ENCODE measurements around the gene UQCC5.
"Not testable (repeated sequence)": the region's sequence is repeated elsewhere in the genome, so short reads cannot be mapped to it uniquely, and the experiment has no call there.

The UQCC5 gene

GRCh38 chr3:52521881-52522650 is 14.3 kb upstream of the UQCC5 start:
- in situ Hi-C loops (cut with HindIII; ENCODE audit: low sequenced_read_pairs): no loop called here

GRCh38 chr3:52522651-52523251 is 13.7 kb upstream of the UQCC5 start:
- in situ Hi-C loops (cut with HindIII; ENCODE audit: low sequenced_read_pairs): no loop called here

- in situ Hi-C loops (cut with HindIII; ENCODE audit: low sequenced_read_pairs): no loop called here
Observed at GRCh38 chr3:52523386-52524257, 12.8 kb upstream of the UQCC5 start.

GRCh38 chr3:52524258-52524751 is 12.1 kb upstream of the UQCC5 start:
- in situ Hi-C loops (cut with HindIII; ENCODE audit: low sequenced_read_pairs): no loop called here

GRCh38 chr3:52524752-52525679 is 11.4 kb upstream of the UQCC5 start:
- in situ Hi-C loops (cut with HindIII; ENCODE audit: low sequenced_read_pairs): no loop called here

GRCh38 chr3:52525680-52526561 is 10.5 kb upstream of the UQCC5 start:
- in situ Hi-C loops (cut with HindIII; ENCODE audit: low sequenced_read_pairs): no loop called here

GRCh38 chr3:52526671-52527038 is 9.8 kb upstream of the UQCC5 start:
- in situ Hi-C loops (cut with HindIII; ENCODE audit: low sequenced_read_pairs): not testable (repeated sequence)

GRCh38 chr3:52527039-52527731 is 9.2 kb upstream of the UQCC5 start:
- in situ Hi-C loops (cut with HindIII; ENCODE audit: low sequenced_read_pairs): no loop called here

- in situ Hi-C loops (cut with HindIII; ENCODE audit: low sequenced_read_pairs): no loop called here
Observed at GRCh38 chr3:52527732-52528585, 8.4 kb upstream of the UQCC5 start.

GRCh38 chr3:52528586-52529375 is 7.6 kb upstream of the UQCC5 start:
- in situ Hi-C loops (cut with HindIII; ENCODE audit: low sequenced_read_pairs): no loop called here

- in situ Hi-C loops (cut with HindIII; ENCODE audit: low sequenced_read_pairs): no loop called here
Observed at GRCh38 chr3:52529376-52530333, 6.8 kb upstream of the UQCC5 start.

- in situ Hi-C loops (cut with HindIII; ENCODE audit: low sequenced_read_pairs): no loop called here
Observed at GRCh38 chr3:52530918-52531826, 5.2 kb upstream of the UQCC5 start.

GRCh38 chr3:52531860-52532516 is 4.4 kb upstream of the UQCC5 start:
- in situ Hi-C loops (cut with HindIII; ENCODE audit: low sequenced_read_pairs): no loop called here

- in situ Hi-C loops (cut with HindIII; ENCODE audit: low sequenced_read_pairs): no loop called here
Observed at GRCh38 chr3:52532517-52532837, 3.9 kb upstream of the UQCC5 start.

Measured in DLD1 (cell line).